ENCODE data around the gene CFAP65. TPM values are rescaled to one million over a fixed set of nuclear protein-coding genes. Genes with fewer than 3 reads are reported as not detected.
A peak's percentile ranks its signal among the peaks of the same experiment; 100 is the strongest.

CFAP65 gene
- total RNA-seq, 1 donor, result not detected

DNA sequence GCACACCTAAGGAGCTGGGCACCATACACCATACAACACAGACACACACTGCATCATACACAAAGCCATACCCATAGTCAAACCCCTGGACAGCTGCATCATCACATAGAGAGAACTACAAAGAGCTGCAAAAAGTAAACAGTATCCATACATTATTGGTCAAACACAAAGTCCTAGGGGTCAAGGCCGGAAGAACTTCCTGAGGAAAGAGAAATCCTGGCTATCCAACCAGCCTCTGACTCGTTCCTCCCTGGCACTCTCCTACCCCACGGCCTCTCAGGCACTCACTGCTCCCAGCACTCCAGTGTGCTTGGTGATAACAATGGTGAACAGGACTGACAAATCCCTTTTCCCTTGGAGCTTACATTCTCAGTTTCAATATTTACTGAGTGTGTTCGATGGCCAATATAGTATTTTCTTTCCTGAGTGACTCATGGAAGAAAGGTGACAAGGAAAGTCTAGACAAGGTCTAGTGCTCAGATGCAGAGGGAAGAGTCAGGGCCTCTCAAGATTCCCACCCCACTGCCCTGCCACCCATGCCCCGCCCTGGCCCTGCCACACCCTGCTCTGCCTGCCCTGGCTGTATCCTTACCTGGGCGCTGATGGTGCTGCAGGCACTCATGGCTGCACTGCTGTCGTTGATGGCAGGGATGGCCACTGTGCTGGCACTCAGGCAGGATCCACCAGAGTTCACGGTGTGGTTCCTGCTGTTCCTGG is 3.4 kb downstream of the CFAP65 start:
- Histone ChIP-seq H3K9me3 (ENCODE audit: low read depth, low read length) (no peaks in the 10 kb centered on the region), H3K79me2 (ENCODE audit: insufficient read depth, low read length) (no peaks in the 10 kb centered on the region), H3K4me1 (ENCODE audit: insufficient read depth, low read length) (peaks cover 5% of the 10 kb centered on the region), H3K4me2 (ENCODE audit: insufficient read depth, low read length) (no peak overlapping the region), H3K36me3 (ENCODE audit: insufficient read depth, low read length) (no peaks in the 10 kb centered on the region), H4K20me1 (ENCODE audit: insufficient read depth, low read length) (no peaks in the 10 kb centered on the region), H3K4me3 (ENCODE audit: insufficient read depth, low read length) (no peak overlapping the region), H3K27me3 (ENCODE audit: insufficient read depth, low read length) (peaks cover 64% of the 10 kb centered on the region), H2AFZ (ENCODE audit: low read length) (no peak overlapping the region), H3K27ac (ENCODE audit: low read depth, low read length) (no peak overlapping the region)
- TF ChIP-seq CTCF (IDR thresholded peaks at IDR 0.05; ENCODE audit: extremely low read depth, low read depth, low read length), result no peak
- no peak for DNase-seq (ENCODE audit: insufficient read length, low spot score, missing footprints)

DNA sequence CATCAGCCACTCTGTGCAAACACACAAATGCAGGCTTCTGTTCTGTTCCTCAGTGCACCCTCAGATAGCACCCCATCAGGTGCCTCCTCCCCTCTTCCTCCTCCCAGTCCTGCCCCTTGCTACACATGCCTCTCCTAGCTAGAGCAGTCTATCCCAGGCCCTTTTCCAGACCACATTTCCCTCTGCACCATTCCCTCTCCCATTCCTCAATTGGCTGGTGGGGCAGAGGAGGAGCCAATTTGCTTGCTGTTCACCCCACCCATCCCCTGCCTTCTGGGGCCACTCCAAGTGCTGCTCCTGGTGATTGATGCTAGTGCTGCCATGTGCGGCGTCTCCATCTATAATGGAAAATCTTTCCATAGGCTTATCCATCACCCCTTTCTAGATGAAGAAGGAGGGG is 5.4 kb downstream of the CFAP65 start:
- Histone ChIP-seq H3K4me2 (ENCODE audit: insufficient read depth, low read length) (no peak overlapping the region), H3K4me3 (ENCODE audit: insufficient read depth, low read length) (no peak overlapping the region), H3K27me3 (ENCODE audit: insufficient read depth, low read length) (peaks cover 50% of the 10 kb centered on the region), H3K4me1 (ENCODE audit: insufficient read depth, low read length) (no peaks in the 10 kb centered on the region), H3K79me2 (ENCODE audit: insufficient read depth, low read length) (no peaks in the 10 kb centered on the region), H3K27ac (ENCODE audit: low read depth, low read length) (no peak overlapping the region), H4K20me1 (ENCODE audit: insufficient read depth, low read length) (no peaks in the 10 kb centered on the region), H2AFZ (ENCODE audit: low read length) (no peak overlapping the region), H3K36me3 (ENCODE audit: insufficient read depth, low read length) (no peaks in the 10 kb centered on the region), H3K9me3 (ENCODE audit: low read depth, low read length) (no peaks in the 10 kb centered on the region)
- no peak for TF ChIP-seq CTCF (IDR thresholded peaks at IDR 0.05; ENCODE audit: extremely low read depth, low read depth, low read length)
- DNase-seq (ENCODE audit: insufficient read length, low spot score, missing footprints), result peak; percentile 61

GRCh38 chr2:219034823-219035222 is 6.5 kb downstream of the CFAP65 start:
- no peaks in the 10 kb centered on the region for H3K36me3 ChIP-seq (ENCODE audit: insufficient read depth, low read length)
- no peak overlapping the region for H2AFZ ChIP-seq (ENCODE audit: low read length)
- TF ChIP-seq CTCF (IDR thresholded peaks at IDR 0.05; ENCODE audit: extremely low read depth, low read depth, low read length), result no peak
- no peak overlapping the region for H3K4me3 ChIP-seq (ENCODE audit: insufficient read depth, low read length)
- H3K27ac ChIP-seq (ENCODE audit: low read depth, low read length), result no peak overlapping the region
- no peaks in the 10 kb centered on the region for H3K79me2 ChIP-seq (ENCODE audit: insufficient read depth, low read length)
- DNase-seq (ENCODE audit: insufficient read length, low spot score, missing footprints), result no peak
- no peaks in the 10 kb centered on the region for H4K20me1 ChIP-seq (ENCODE audit: insufficient read depth, low read length)
- peaks cover 44% of the 10 kb centered on the region for H3K27me3 ChIP-seq (ENCODE audit: insufficient read depth, low read length)
- H3K4me2 ChIP-seq (ENCODE audit: insufficient read depth, low read length), result no peak overlapping the region
- H3K4me1 ChIP-seq (ENCODE audit: insufficient read depth, low read length), result no peaks in the 10 kb centered on the region
- H3K9me3 ChIP-seq (ENCODE audit: low read depth, low read length), result no peaks in the 10 kb centered on the region

DNA sequence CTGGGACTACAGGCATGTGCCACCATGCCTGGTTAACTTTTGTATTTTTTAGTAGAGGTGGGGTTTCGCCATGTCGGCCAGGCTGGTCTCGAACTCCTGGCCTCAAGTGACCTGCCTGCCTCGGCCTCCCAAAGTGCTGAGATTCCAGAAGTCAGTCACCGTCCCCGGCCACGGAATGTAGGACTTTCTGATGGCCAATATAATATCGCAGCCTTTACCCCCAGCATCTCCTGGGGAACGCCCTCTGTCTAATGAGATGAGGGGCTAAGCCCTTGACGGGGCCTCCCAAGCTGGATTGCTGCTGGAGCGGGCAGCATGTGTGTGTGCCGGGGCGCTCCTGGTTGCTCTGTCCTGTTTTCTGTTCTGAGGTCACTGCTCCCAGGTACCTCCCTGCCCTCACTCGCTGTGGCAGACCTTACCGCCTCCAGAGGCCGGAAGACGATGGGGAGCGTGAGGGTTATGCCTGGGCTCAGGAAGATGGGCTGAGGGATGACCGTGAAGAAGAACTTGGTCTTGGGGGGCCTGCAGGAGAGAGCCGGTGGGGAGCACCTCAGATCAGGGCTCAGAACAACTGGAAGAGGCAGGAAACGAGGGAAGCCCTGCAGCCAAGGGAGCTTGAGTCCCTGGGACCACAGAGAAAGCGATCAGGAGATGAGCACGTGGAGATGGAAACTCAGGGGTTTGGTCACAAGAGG is 9.1 kb downstream of the CFAP65 start:
- no peak overlapping the region for H3K27ac ChIP-seq (ENCODE audit: low read depth, low read length)
- peaks cover 3% of the 10 kb centered on the region for H4K20me1 ChIP-seq (ENCODE audit: insufficient read depth, low read length)
- no peaks in the 10 kb centered on the region for H3K9me3 ChIP-seq (ENCODE audit: low read depth, low read length)
- no peaks in the 10 kb centered on the region for H3K36me3 ChIP-seq (ENCODE audit: insufficient read depth, low read length)
- no peak overlapping the region for H3K4me3 ChIP-seq (ENCODE audit: insufficient read depth, low read length)
- no peaks in the 10 kb centered on the region for H3K79me2 ChIP-seq (ENCODE audit: insufficient read depth, low read length)
- TF ChIP-seq CTCF (IDR thresholded peaks at IDR 0.05; ENCODE audit: extremely low read depth, low read depth, low read length), result no peak
- H3K4me2 ChIP-seq (ENCODE audit: insufficient read depth, low read length), result no peak overlapping the region
- no peak overlapping the region for H2AFZ ChIP-seq (ENCODE audit: low read length)
- DNase-seq (ENCODE audit: insufficient read length, low spot score, missing footprints), result no peak
- peaks cover 35% of the 10 kb centered on the region for H3K27me3 ChIP-seq (ENCODE audit: insufficient read depth, low read length)
- no peaks in the 10 kb centered on the region for H3K4me1 ChIP-seq (ENCODE audit: insufficient read depth, low read length)
